GM18519 (cell line): ENCODE measurements around the gene SCP2.
"Not testable (repeated sequence)": the region's sequence is repeated elsewhere in the genome, so short reads cannot be mapped to it uniquely, and the experiment has no call there.

Source experiments
- ATAC-seq: cut with Tn5 transposase; IDR thresholded peaks from one replicate; pipeline ENCODE4 v1.9.1; 2021; ENCODE audit warnings: mild to moderate bottlenecking, moderate library complexity; ENCODE audit not compliant: unreplicated experiment, low FRiP score

The SCP2 gene

DNA sequence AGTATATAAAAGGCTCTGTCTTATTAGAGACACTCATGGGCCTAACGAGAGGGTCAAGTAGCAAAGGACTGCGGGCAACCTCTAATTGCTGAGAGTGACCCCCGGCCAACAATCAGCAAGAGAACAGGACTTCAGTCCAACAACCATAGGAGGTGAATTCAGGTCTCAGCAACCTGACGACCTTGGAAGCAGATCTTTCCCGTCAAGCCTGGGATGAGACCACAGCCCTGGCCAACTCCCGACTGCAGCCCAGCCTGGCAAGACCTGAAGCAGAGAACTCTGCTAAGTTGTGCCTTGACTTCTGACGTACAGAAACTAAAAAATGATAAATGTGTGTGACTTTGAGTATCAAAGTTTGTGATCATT is 11.2 kb upstream of the SCP2 start:
- ATAC-seq, result no peak

DNA sequence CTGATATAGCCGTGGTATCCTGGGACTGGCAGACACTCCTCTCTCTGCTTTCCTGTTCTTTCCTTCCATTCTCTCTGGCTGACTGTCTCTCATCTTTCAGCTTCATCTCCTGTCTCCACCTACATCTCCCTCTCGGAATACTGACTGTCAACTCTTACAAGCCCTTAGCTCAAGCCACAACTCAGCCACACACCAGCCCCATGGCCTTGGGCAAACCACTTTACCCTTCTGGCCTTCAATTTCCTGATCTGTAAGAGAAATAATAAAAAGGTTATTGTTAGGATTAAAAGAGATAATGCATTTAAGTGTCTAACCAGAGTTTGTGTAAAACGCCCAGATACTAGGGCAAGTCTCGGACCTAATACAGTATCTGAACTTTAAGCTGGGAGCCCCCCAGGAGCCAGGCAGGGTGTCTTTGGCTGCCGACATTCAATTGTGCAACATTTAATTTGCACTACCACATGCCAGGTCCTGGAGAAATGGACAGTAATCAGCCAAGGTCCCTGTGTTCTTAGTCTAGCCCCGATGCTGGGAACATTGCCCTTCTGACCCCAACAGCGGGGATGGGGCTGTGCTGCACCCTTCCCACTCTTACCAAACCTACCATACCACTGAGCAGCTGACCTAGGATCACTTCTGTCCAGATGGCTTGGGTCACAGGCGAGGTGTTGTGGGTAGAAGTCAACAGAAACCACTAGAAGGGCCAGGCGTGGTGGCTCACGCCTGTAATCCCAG is 10.7 kb upstream of the SCP2 start:
- no peak for ATAC-seq

DNA sequence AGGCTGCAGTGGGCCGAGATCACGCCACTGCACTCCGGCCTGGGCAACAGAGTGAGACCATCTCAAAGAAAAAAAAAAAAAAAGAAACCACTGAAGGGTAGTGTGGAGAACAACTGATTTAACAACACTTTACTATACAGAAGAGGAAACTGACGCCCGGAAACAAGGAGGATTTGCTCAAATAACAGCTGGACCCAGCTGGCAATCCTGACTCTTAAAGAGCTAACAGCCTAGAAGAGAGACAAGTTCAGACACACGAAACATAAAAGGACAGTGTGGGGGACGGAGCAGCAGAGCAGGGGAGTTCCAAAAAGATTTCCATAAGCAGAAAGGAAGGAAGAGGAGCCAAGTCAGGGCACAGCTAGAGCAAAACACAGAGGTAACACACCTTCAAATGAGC is 9.9 kb upstream of the SCP2 start:
- no peak for ATAC-seq

DNA sequence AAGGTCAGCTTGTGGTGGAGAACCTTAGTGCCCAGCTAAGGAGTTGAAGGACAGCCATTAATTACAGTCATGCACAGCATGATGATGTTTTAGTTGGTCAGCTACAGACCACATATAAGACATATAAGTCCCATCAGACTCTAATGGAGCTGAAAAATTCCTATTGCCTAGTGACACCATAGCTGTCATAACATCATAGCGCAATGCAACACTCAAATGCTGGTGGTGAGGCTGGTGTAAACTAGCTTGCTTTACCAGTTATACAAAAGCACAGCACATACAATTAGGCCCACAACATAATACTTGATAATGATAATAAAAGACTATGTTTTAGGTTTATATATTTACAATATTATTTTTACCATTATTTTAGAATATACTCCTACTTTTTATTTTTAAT is 9.5 kb upstream of the SCP2 start:
- no peak for ATAC-seq

DNA sequence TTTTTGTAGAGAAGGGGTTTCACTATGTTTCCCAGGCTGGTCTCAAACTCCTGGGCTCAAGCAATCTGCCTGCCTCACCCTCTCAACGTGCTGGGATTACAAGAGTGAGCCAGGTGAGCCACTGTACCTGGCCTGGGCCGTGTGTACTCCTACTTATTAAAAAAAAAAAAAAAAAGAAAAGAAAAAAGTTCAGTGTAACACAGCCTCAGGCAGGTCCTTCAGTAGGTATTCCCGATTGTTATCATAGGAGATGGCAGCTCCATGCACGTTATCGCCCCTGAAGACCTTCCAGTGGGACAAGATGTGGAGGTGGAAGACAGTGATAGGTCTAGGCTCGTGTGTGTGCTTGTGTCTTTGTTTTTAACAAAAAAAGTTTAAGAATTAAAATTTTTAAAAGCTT is 8.9 kb upstream of the SCP2 start:
- ATAC-seq, result no peak

DNA sequence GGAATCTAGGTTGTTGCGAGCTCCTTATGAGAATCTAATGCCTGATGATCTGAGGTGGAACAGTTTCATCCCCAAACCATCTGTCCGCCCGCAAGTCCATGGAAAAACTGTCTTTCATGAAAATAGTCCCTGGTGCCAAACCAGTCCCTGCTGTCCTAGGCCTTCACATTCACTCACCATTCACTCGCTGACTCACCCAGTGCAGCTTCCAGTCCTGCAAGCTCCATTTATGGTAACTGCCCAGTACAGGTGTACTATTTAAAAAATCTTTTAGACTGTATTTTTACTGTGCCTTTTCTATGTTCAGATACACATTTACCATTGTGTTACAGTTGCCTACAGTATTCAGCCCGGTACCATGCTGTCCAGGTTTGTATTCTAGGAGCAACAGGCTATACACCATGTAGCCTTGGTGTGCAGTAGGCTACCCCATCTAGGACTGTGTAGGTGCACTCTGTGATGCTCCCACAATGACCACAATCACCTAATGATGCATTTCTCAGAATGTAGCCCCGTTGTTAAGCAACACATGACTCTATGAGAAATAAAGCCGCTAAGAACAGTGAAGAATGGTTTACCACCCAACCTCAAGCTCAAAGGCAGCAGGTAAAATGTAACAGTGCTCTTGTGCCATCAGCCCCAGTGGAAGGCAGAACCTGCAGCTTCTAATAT is 7.9 kb upstream of the SCP2 start:
- no peak for ATAC-seq

DNA sequence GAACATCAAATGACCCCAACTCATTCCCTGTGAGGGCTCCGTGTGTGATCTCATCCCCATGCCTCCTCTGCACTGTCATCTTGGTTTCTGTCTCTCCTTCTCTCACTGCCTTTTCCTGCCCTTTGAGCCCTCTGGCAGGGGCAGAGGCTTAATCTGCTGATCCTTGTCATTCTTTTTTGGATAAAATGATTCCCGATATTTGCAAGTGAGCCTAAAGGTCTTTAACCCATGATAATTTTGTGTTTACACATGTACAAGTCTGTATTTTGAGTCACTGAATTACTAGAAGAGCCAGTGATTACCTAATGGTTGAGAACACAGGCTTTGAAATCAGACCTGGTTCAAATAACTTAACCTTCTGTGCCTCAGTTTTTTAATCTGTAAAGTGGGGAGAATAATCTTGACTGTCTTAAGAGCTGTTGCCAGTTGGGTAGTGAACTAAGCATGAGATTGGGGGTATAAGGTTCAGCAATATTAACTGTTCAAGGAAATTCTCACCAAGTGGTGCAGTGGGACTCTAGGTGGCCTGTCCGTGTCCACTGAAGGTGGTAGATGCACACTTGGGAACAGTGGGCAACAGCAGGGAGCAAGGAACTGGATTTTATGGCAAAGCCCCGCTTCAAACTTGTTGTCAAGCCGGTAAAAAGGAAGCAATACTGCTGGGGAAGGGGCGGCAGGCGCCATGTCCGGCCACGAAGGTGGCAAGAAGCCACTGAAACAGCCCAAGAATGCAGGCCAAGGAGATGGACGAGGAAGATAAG is 7.2 kb upstream of the SCP2 start:
- no peak for ATAC-seq

DNA sequence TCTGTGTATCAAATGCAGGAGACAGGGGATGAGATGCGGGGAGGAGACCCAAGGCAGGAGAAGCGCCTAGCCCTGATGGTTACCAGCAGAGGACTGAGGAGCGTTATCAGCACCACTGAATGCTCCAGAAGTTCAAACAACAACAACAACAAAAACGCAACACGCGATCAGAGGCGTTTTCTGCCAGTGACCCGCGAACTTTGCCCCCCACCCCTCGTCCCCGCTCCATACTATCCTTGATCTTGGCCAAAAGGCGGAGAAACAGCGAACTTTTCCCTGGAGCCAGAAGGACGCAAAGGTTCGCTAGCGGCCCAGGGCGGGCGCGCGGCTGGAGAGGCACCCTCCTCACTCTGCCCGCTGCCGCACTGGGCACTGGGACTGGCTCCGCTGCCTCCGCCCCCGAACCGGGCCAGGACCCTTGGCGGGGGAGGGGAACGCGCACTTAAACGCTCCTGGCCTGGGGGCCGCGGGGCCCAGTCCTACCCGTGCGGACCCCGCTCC is 6.2 kb upstream of the SCP2 start:
- no peak for ATAC-seq

DNA sequence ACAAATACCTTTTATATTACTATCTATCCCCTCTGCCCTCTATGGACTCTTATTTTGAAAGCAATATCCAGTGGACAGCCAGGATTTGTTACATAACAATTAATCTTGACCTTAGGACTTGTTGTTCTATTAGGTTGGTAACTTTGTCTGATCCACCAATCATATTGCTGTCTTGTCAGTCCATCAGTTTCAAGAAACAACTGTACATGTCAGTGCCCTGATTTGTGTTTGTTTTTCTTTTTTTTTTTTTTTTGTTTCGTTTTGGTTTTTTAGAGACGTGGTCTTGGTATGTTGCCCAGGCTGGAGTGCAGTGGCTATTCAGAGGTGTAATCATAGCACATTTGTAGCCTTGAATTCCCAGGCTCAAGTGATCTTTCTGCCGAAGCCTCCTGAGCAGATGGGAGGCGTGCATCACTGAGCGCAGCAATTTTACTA is 1.5 kb upstream of the SCP2 start:
- ATAC-seq, result no peak

DNA sequence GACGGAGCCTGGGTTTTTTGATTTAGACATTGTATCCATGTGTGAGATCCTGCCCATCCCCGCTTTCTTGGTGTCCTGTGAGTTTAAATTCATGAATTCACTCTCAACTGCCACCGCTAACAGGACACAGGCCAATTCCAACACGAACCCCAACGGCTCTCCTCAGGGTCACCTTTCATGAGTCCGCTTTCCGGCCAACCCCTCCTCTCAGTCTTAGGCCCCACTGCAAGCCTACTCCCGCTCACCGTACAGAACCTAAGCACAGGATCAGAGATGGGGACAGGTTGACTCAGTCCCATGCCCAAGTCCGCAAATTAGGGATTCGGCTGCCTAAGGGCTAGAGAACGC is 238 bp upstream of the SCP2 start:
- no peak for ATAC-seq

DNA sequence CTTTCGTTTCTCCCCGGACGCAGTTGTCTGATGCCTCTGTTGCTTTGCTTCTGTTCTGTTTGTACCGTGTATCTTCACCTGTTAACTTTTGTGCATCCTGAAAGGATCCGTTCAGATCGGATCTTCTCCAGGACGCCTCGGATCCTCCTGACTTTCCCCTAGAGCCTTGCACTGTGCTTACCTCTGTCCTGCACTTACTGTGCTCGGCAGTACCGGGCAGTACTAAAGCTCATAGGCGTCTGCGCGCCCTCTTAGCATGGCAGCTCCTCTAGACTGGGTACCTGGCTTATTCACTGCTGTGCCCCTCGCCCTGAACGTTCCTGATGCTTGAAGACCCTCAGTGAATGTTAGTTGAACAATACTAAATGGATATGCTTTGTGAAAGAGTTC is 934 bp downstream of the SCP2 start:
- no peak for ATAC-seq

DNA sequence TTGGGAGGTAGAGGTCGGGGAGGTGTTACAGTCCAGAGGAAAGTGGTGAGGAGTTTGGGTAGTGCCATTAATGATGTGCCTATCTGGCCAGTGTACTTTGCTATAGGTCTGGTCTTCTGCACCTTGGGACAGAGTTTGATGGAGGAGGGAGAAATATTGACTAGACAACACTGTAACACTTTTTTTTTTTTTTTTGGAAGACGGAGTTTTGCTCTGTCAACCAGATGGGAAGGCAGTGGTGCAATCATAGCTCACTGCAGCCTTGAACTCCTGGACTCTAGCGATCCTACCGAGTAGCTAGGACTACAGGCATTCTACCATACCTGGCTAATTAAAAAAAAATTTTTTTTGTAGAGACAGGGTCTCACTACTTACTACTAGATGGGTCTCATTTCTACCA is 1.9 kb downstream of the SCP2 start:
- ATAC-seq, result no peak

DNA sequence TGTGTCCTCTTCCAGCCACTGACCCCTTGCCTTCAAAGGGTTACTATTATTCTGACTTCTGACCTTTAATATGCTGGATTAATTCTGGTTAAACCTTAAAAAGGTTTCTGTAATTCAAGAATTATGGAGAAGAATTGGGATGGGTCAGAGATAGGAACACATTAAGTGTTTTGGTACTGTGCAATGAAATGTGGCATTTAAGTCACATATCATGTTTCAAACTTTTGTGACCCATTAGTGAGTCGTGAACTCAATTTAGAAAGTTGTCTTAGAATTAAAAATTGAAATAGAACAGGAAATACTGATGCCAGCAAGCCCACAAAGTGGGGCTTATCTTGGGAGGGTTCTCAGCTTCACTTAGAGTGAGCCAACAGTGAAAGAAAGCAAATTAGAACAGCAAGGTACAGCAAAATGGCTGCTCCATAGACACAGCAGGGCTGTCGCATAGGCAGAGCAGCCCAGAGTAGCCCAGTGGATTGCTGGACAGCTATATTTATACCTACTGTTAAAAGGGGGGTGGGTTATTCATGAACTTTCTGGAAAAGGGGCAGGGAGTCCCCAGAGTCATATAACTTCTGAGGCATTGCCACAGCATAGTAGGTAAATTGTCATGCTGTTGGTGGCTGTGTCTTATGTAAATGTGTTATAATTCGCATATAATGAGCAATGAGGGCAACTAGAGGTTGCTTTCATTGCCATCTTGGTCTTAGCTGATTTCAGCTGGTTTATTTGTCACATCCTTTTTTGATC is 10.5 kb downstream of the SCP2 start:
- no peak for ATAC-seq

DNA sequence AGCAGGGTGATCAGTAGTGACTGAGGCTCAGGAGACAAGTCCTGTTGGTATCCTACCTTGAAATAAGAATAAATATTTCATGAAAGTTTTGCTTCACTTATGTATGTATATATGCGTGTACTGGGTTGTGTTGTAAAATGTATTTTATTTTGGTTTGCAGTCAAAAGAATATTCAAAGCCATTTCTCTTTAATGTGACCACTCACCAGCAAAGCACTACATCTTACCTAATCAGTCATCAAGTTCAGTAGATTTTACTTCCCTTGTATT is 11.0 kb downstream of the SCP2 start:
- ATAC-seq, result no peak

DNA sequence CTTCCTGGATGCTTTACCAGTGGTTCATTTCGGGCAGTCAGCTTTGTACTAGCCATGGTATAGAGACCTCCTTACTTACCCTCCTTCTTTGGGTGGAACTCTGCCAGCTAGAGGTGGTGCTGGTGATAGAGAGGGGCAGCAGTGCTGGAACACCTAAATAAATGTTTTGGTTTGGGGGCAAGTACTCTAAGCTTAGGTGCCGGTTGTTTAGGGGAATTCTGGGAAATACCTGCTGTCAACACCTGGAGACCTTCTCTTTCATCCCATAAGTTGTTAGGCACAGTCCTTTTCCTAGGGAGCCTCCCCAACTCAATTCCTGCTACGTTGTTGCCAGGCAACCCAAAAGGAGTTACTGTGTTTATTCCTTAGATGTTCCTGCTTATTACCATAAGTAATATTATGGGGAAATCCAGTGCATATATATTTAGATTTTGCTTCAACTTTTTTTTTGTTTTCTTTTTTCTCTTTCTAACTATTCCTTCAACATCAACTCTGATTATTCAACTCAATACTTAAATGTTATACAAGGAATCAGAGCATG is 16.9 kb downstream of the SCP2 start:
- ATAC-seq, result no peak

DNA sequence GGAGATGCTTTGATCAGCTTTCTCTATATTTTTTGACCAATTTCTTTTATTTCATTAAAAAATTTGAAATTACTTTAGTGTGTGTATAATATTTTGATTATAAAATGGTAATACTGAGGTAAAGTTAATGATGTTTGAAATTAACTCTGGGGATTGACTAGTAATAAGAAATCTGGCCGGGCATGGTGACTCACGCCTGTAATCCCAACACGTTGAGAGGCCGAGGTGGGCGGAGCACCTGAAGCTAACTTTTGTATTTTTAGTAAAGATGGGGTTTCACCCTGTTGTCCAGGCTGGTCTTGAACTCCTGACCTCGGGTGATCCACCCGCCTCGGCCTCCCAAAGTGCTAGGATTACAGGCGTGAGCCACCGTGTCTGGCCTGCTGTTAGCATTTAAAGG is 17.5 kb downstream of the SCP2 start:
- ATAC-seq, result no peak

DNA sequence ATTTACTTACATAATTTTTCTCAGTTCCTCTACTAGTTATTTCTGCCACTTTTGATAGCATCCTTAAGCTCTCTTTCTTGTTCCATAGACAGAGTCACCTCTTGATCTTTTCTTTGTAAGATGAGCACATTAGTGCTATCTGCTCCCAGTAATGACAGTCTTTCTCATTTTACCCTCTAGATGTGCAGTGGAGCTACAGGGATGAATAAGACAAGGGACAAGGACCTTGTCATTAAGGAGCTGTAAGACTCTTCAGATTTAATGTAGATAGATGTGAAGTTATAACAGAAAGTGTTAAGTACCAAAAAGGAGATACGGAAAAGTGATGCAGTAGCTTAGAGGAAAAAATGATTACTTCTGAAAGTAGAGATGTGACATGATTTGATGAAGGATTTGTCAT is 20.4 kb downstream of the SCP2 start:
- no peak for ATAC-seq

DNA sequence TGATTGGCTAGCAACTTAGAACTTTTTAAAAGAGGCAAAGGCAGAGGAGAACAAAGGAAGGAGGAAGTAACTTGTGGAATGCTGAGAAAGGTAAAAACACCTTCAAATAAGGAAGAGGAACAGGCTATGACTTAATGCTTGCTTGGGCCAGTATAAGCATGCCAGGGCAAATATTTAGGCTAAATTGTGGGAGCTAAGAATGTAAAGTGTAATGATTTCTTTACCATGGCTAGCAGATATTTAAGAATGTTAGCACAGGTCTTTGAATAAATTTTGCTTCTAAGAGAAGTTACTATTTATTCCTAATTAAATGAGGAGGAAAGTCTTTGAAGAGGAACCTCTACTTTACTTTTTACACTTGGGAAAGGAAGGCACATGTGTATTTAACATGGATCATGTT is 22.5 kb downstream of the SCP2 start:
- ATAC-seq, result not testable (repeated sequence)

DNA sequence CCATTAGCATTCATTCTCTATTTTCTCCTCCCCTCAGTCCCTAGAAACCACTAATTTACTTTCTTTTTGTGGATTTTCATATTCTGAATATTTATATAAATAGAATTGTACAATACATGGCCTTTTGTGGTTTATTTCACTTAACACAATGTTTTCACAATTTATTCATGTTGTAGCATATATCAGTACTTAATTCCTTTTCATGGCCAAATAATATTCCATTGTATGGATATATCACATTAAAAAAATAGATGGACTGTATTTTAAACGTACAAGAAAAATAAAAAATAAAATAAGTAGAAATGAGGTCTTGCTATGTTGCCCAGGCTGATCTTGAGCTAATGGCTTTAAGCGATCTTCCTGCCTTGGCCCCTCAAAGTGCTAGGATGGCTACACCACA is 25.0 kb downstream of the SCP2 start:
- ATAC-seq, result no peak

DNA sequence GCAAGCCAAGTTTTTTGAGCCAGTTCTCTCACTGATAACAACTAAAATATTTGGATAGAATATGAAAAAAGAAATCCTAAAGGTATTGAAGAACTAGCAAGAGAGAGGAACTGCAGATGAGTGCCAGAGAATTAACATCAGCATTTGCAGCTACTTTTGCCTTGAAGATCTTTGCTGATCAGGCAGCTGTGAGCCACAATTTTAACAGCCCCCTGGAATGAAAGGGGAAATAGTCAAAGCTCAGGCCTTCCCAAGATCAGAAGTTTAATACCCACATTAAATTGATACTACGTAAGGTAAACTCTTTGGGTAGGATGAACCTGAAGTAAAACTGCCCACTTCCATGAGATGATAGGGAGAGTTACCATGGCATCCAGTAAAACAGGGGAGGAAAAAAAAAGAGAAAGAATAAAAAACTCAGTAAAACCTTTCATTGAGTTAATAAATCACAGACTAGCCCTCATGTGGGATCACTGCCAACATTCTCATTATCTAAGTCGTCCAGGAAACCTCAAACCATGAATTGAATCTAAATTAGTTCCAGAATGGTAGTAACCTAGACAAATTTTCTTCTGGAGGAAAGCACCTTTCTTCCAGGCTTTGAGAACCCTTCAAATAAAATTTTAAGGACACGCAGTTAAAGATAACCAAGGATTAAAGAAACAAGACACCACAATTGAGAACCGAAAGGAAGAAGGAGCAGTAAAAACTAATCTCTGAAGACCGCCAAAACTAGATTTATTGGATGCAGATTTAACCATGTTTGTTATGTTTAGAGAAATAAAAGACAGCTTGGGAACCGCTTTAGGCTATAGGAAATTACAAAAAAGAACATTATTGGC is 28.3 kb downstream of the SCP2 start:
- ATAC-seq, result no peak
